Fibroblast of lung (primary cell): Measurements from ENCODE around the gene UBQLN4.

Experiments
- CTCF ChIP-seq, 2 donors: IDR thresholded peaks in 1 of 2; conservative IDR thresholded peaks in 1 of 2; 1 replicate in 1 of 2; 2 replicates in 1 of 2; pipeline ENCODE4 v1.5.1; 2011 to 2012; ENCODE audit warnings: low read length in 2 of 2, control low read depth in 1 of 2, inconsistent platforms in 1 of 2, low read depth in 1 of 2, mild to moderate bottlenecking in 1 of 2
- EZH2 ChIP-seq: IDR thresholded peaks from 2 replicates; pipeline ENCODE4 v1.5.1; 2012; ENCODE audit warnings: low read length, control low read depth, mild to moderate bottlenecking; ENCODE audit errors: missing control alignments

GRCh38 chr1:156073110-156073687, 19.6 kb upstream of the UBQLN4 start:
- TF ChIP-seq EZH2 (no peak), CTCF (conservative IDR thresholded peaks at IDR 0.05 in 1 of 2, IDR thresholded peaks at IDR 0.05 in 1 of 2; ENCODE audit: low read depth in 1 of 2, low read length in 2 of 2) (no peak)
